ENCODE measurements around the gene STARD13. TPM values are rescaled to one million over a fixed set of nuclear protein-coding genes. Genes with fewer than 3 reads are reported as not detected.

STARD13 gene
- total RNA-seq, 1 experiment from 2014 or later: 4.1 TPM

DNA sequence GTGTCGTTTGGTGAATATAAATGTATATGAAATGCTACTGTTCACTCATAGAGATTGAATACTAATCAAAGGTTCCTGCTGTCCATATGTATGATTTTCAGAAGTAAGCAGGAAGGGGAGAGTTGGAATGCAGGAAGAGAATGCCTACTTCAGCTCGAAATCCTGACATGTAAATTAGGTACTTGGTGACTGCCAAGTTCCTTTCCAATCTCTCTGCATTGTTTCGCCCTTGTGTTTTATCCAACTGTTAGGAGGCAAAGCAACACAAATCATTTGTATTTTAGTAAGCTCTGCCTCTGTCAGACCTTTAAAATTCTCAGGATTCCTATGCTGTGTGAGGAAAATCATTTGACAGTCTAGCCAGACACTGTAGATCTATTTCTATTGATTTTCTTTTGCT, 9.0 kb downstream of the STARD13 start:
- TF ChIP-seq EZH2 (IDR thresholded peaks at IDR 0.05): no peak
- TF ChIP-seq POLR2AphosphoS5 (IDR thresholded peaks at IDR 0.05; ENCODE audit: low read depth, low read length): no peak
- TF ChIP-seq POLR2A (IDR thresholded peaks at IDR 0.05; ENCODE audit: borderline replicate concordance, extremely low read depth, insufficient read depth, insufficient read length): no peak
- TF ChIP-seq SP1 (IDR thresholded peaks at IDR 0.05; ENCODE audit: low read depth): no peak
- TF ChIP-seq FOSL1 (IDR thresholded peaks at IDR 0.05; ENCODE audit: low read depth): no peak
- TF ChIP-seq YY1 (IDR thresholded peaks at IDR 0.05; ENCODE audit: extremely low read depth, insufficient replicate concordance, low read depth, low read length): no peak
- TF ChIP-seq ZNF274 (IDR thresholded peaks at IDR 0.05; ENCODE audit: low read depth, low read length): no peak
- TF ChIP-seq, protein P1, sequence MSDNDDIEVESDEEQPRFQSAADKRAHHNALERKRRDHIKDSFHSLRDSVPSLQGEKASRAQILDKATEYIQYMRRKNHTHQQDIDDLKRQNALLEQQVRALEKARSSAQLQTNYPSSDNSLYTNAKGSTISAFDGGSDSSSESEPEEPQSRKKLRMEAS (IDR thresholded peaks at IDR 0.05): no peak
- TF ChIP-seq TCF7L2 (IDR thresholded peaks at IDR 0.05; ENCODE audit: borderline replicate concordance, extremely low read depth, insufficient read depth, insufficient read length): no peak
- no peak for TF ChIP-seq RAD21 (IDR thresholded peaks at IDR 0.05; ENCODE audit: low read depth)
- no peak for TF ChIP-seq CEBPB (IDR thresholded peaks at IDR 0.05; ENCODE audit: low read depth)
- TF ChIP-seq, protein P2, sequence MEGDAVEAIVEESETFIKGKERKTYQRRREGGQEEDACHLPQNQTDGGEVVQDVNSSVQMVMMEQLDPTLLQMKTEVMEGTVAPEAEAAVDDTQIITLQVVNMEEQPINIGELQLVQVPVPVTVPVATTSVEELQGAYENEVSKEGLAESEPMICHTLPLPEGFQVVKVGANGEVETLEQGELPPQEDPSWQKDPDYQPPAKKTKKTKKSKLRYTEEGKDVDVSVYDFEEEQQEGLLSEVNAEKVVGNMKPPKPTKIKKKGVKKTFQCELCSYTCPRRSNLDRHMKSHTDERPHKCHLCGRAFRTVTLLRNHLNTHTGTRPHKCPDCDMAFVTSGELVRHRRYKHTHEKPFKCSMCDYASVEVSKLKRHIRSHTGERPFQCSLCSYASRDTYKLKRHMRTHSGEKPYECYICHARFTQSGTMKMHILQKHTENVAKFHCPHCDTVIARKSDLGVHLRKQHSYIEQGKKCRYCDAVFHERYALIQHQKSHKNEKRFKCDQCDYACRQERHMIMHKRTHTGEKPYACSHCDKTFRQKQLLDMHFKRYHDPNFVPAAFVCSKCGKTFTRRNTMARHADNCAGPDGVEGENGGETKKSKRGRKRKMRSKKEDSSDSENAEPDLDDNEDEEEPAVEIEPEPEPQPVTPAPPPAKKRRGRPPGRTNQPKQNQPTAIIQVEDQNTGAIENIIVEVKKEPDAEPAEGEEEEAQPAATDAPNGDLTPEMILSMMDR (IDR thresholded peaks at IDR 0.05 in 2 of 3, conservative IDR thresholded peaks at IDR 0.05 in 1 of 3; ENCODE audit: borderline replicate concordance in 1 of 3, insufficient read depth in 1 of 3, low read depth in 2 of 3, low read length in 2 of 3): no peak
- TF ChIP-seq, protein P3, sequence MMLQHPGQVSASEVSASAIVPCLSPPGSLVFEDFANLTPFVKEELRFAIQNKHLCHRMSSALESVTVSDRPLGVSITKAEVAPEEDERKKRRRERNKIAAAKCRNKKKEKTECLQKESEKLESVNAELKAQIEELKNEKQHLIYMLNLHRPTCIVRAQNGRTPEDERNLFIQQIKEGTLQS (IDR thresholded peaks at IDR 0.05): no peak
- TF ChIP-seq JUND (IDR thresholded peaks at IDR 0.05): no peak
- no peak for TF ChIP-seq EGR1 (IDR thresholded peaks at IDR 0.05; ENCODE audit: low read depth)
- no peak for TF ChIP-seq SIN3A (IDR thresholded peaks at IDR 0.05; ENCODE audit: low read depth)
- TF ChIP-seq ELF1 (IDR thresholded peaks at IDR 0.05; ENCODE audit: borderline replicate concordance, low read depth): no peak
- no peak for TF ChIP-seq CBX3 (IDR thresholded peaks at IDR 0.05; ENCODE audit: low read depth)
- TF ChIP-seq, protein P4, sequence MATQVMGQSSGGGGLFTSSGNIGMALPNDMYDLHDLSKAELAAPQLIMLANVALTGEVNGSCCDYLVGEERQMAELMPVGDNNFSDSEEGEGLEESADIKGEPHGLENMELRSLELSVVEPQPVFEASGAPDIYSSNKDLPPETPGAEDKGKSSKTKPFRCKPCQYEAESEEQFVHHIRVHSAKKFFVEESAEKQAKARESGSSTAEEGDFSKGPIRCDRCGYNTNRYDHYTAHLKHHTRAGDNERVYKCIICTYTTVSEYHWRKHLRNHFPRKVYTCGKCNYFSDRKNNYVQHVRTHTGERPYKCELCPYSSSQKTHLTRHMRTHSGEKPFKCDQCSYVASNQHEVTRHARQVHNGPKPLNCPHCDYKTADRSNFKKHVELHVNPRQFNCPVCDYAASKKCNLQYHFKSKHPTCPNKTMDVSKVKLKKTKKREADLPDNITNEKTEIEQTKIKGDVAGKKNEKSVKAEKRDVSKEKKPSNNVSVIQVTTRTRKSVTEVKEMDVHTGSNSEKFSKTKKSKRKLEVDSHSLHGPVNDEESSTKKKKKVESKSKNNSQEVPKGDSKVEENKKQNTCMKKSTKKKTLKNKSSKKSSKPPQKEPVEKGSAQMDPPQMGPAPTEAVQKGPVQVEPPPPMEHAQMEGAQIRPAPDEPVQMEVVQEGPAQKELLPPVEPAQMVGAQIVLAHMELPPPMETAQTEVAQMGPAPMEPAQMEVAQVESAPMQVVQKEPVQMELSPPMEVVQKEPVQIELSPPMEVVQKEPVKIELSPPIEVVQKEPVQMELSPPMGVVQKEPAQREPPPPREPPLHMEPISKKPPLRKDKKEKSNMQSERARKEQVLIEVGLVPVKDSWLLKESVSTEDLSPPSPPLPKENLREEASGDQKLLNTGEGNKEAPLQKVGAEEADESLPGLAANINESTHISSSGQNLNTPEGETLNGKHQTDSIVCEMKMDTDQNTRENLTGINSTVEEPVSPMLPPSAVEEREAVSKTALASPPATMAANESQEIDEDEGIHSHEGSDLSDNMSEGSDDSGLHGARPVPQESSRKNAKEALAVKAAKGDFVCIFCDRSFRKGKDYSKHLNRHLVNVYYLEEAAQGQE (IDR thresholded peaks at IDR 0.05; ENCODE audit: low read depth): no peak
- intact Hi-C loops (cut with micrococcal nuclease): no loop called here
- no peak for ATAC-seq
- H3K4me2 ChIP-seq (ENCODE audit: low read length): no peak overlapping the region
- no peaks in the 10 kb centered on the region for H3K9me3 ChIP-seq (ENCODE audit: control insufficient read depth in 1 of 2, insufficient read depth in 1 of 2, low read depth in 1 of 2, low read length in 2 of 2)
- no peak for DNase-seq (ENCODE audit: low read depth, low spot score)
- H3K9ac ChIP-seq (ENCODE audit: low read length): no peak overlapping the region
- POLR2A ChIA-PET: no interaction called here
- CTCF ChIA-PET: no interaction called here
- no peaks in the 10 kb centered on the region for H3K27me3 ChIP-seq (ENCODE audit: insufficient read depth, low read length)
- no peak overlapping the region for H3K4me3 ChIP-seq (replicated peaks in 1 of 2; ENCODE audit: low read depth in 1 of 2, low read length in 2 of 2)
- H2AFZ ChIP-seq (ENCODE audit: low read depth, low read length, poor library complexity, severe bottlenecking): no peak overlapping the region
- BruUV-seq (replicated peaks): no TSS peak
- no peaks in the 10 kb centered on the region for H3K9me2 ChIP-seq (ENCODE audit: insufficient read depth)
- peaks cover 8 to 26% of the 10 kb centered on the region in 2 experiments for H3K4me1 ChIP-seq (ENCODE audit: control insufficient read depth in 1 of 2, insufficient read depth in 2 of 2, low read length in 2 of 2)
- H3K27ac ChIP-seq (ENCODE audit: low read depth, low read length): no peak overlapping the region
- no peaks in the 10 kb centered on the region for H3K79me2 ChIP-seq (ENCODE audit: insufficient read depth, low read length)
- RAD21 ChIA-PET (ENCODE audit: low non-redundant PET in 1 of 2, low total read pairs in 2 of 2, uncharacterized antibody in 2 of 2, unreplicated experiment in 2 of 2): no interaction called here
- H4K20me1 ChIP-seq (ENCODE audit: insufficient read depth): no peaks in the 10 kb centered on the region
- no peaks in the 10 kb centered on the region for H3K36me3 ChIP-seq (ENCODE audit: control insufficient read depth in 1 of 2, insufficient read depth in 2 of 2, low read length in 2 of 2)
